OCI-LY1 (cell line): ENCODE results near the gene TULP3.
A peak's percentile ranks its signal among the peaks of the same experiment; 100 is the strongest.

ENCODE experiments used
- H2AFZ ChIP-seq: fragments of 200-600 bp; sonication (generic), shearing (Covaris generic); 2 replicates; pipeline ENCODE4 v1.6.0; 2014; ENCODE audit warnings: antibody characterized with exemption, mild to moderate bottlenecking, low read length
- H3F3A ChIP-seq: fragments of 200-600 bp; sonication (generic), shearing (Covaris generic); 2 replicates; pipeline ENCODE4 v1.6.0; 2014; ENCODE audit warnings: mild to moderate bottlenecking, antibody characterized with exemption, low read length, moderate library complexity; ENCODE audit not compliant: insufficient read depth
- H3K27ac ChIP-seq: fragments of 200-600 bp; sonication (generic); 2 replicates; pipeline ENCODE4 v1.5.1; 2014; ENCODE audit warnings: low read length, mixed run types, mild to moderate bottlenecking, low read depth; ENCODE audit not compliant: poor library complexity, severe bottlenecking
- H3K27me3 ChIP-seq: fragments of 200-600 bp; sonication (generic); 2 replicates; pipeline ENCODE4 v1.6.0; 2014; ENCODE audit warnings: antibody characterized with exemption, mild to moderate bottlenecking, low read length, moderate library complexity; ENCODE audit not compliant: insufficient read depth
- H3K36me3 ChIP-seq: fragments of 200-600 bp; sonication (generic); 2 replicates; pipeline ENCODE4 v1.6.1; 2014; ENCODE audit warnings: mild to moderate bottlenecking, antibody characterized with exemption, low read length, moderate library complexity, mixed read lengths; ENCODE audit not compliant: insufficient read depth
- H3K4me1 ChIP-seq: fragments of 200-600 bp; sonication (generic); 2 replicates; pipeline ENCODE4 v1.5.1; 2014; ENCODE audit warnings: mild to moderate bottlenecking, low read length, moderate library complexity; ENCODE audit not compliant: insufficient read depth, severe bottlenecking
- H3K4me2 ChIP-seq: fragments of 200-600 bp; sonication (generic), shearing (Covaris generic); 2 replicates; pipeline ENCODE4 v1.6.1; 2014; ENCODE audit warnings: low read length
- H3K4me3 ChIP-seq: fragments of 200-600 bp; sonication (generic); 2 replicates; pipeline ENCODE4 v1.5.1; 2014; ENCODE audit warnings: low read length, low read depth, mild to moderate bottlenecking, mixed read lengths; ENCODE audit not compliant: poor library complexity, severe bottlenecking
- H3K79me2 ChIP-seq: fragments of 200-600 bp; shearing (Covaris generic); 2 replicates; pipeline ENCODE4 v1.6.1; 2016; ENCODE audit warnings: mixed run types, low read length, mixed read lengths; ENCODE audit not compliant: insufficient read depth
- H3K9ac ChIP-seq: fragments of 200-600 bp; sonication (generic), shearing (Covaris generic); 2 replicates; pipeline ENCODE4 v1.6.1; 2014; ENCODE audit warnings: mild to moderate bottlenecking, low read length, mixed read lengths
- H3K9me2 ChIP-seq: fragments of 200-600 bp; sonication (generic), shearing (Covaris generic); 2 replicates; pipeline ENCODE4 v1.6.1; 2014; ENCODE audit warnings: low read depth, mild to moderate bottlenecking, low read length, mixed read lengths
- H3K9me3 ChIP-seq: fragments of 200-600 bp; shearing (Covaris generic); 2 replicates; pipeline ENCODE4 v1.6.1; 2014; ENCODE audit warnings: low read length, mixed read lengths
- H4K20me1 ChIP-seq: fragments of 200-600 bp; sonication (generic), shearing (Covaris generic); 2 replicates; pipeline ENCODE4 v1.6.0; 2016; ENCODE audit warnings: mild to moderate bottlenecking, low read length; ENCODE audit not compliant: insufficient read depth
- CTCF ChIP-seq: fragments of 200-600 bp; sonication (generic), shearing (Covaris generic); IDR thresholded peaks from 2 replicates; pipeline ENCODE4 v1.5.1; 2017; ENCODE audit warnings: mild to moderate bottlenecking, antibody characterized with exemption, low read length, moderate library complexity, mixed read lengths
- EZH2 ChIP-seq: fragments of 200-600 bp; sonication (generic), shearing (Covaris generic); IDR thresholded peaks from 2 replicates; pipeline ENCODE4 v1.8.0; 2017; ENCODE audit warnings: borderline replicate concordance, mixed run types, mild to moderate bottlenecking, antibody characterized with exemption, low read length, moderate library complexity, mixed read lengths

Gene TULP3

GRCh38 chr12:2941524-2941923 is 50.8 kb downstream of the TULP3 start:
- no peak for TF ChIP-seq CTCF
- TF ChIP-seq EZH2, result no peak
- Histone ChIP-seq H3K27ac (no peak overlapping the region), H3K9me3 (no peaks in the 10 kb centered on the region), H3K9ac (no peak overlapping the region), H3K9me2 (no peaks in the 10 kb centered on the region), H3K79me2 (no peaks in the 10 kb centered on the region), H3K36me3 (peaks cover 29% of the 10 kb centered on the region; the same call in 1 of the 2 replicates), H3K4me1 (peaks cover 9% of the 10 kb centered on the region), H3K27me3 (no peaks in the 10 kb centered on the region), H4K20me1 (no peaks in the 10 kb centered on the region), H3K4me2 (no peak overlapping the region), H3K4me3 (no peak overlapping the region), H3F3A (no peaks in the 10 kb centered on the region), H2AFZ (no peak overlapping the region)

DNA sequence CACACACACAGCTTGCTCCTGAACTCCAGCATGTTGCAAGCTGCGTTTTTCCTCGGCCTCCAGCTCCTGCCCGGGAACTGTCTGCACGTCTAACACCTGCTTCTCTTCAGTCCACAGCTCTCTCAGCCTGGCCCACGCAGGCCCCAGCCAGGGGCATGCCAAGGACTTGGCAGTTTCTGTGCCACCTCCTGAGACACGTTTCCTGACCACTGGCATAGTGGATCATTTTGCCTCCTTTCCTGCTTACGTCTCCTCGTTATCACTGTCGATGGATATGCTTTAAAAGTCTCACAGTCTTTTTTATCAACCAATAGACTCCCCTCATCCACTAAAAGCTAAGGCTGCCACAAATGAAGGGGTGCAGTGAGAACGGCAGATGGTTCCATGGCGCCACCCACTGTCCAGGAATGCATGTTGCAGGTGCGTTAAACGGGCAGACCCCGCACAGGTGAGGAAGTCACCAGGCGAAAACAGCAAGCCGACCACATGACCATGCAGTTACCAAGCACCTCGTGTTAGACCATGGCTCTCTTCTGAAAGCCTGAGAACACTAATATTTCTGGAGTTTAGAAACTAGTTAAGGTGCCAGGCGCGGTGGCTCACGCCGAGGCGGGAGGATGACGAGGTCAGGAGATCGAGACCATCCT is 53.8 kb downstream of the TULP3 start:
- H3K79me2 ChIP-seq, result no peaks in the 10 kb centered on the region
- peaks cover 11% of the 10 kb centered on the region; the same call in 1 of the 2 replicates for H3K36me3 ChIP-seq
- H3K4me3 ChIP-seq, result peak overlapping the region; percentile 53
- TF ChIP-seq CTCF (peak; percentile 99), EZH2 (no peak)
- no peaks in the 10 kb centered on the region for H3K9me2 ChIP-seq
- no peaks in the 10 kb centered on the region for H4K20me1 ChIP-seq
- H3F3A ChIP-seq, result no peaks in the 10 kb centered on the region
- no peak overlapping the region for H3K27ac ChIP-seq
- H2AFZ ChIP-seq, result 0 out of 2 replicates have a peak overlapping the region, but pooled peaks have one; percentile 56
- H3K27me3 ChIP-seq, result no peaks in the 10 kb centered on the region
- H3K4me2 ChIP-seq, result peak overlapping the region; percentile 74
- peaks cover 9% of the 10 kb centered on the region for H3K4me1 ChIP-seq
- no peaks in the 10 kb centered on the region for H3K9me3 ChIP-seq
- peak overlapping the region; percentile 50; the same call in 1 of the 2 replicates for H3K9ac ChIP-seq

- Histone ChIP-seq H3K9me3 (no peaks in the 10 kb centered on the region), H3K4me3 (no peak overlapping the region), H3K79me2 (no peaks in the 10 kb centered on the region), H2AFZ (no peak overlapping the region), H3K9ac (no peak overlapping the region), H3K27ac (no peak overlapping the region), H3K36me3 (no peaks in the 10 kb centered on the region), H3K4me1 (peaks cover 7% of the 10 kb centered on the region), H3K4me2 (no peak overlapping the region), H3K9me2 (no peaks in the 10 kb centered on the region), H3F3A (no peaks in the 10 kb centered on the region), H4K20me1 (no peaks in the 10 kb centered on the region), H3K27me3 (no peaks in the 10 kb centered on the region)
- TF ChIP-seq CTCF (no peak), EZH2 (no peak)
These were observed 58.7 kb downstream of the TULP3 start for GRCh38 chr12:2949411-2949810.
